ENCODE data around the gene GXYLT2.

GRCh38 chr3:72887343-72887704 is 522 bp upstream of the GXYLT2 start:
- TF ChIP-seq POLR2A (IDR thresholded peaks at IDR 0.05; ENCODE audit: low read length) (no peak), GATA1 (IDR thresholded peaks at IDR 0.05; ENCODE audit: low read depth, low read length) (no peak)

Measured in erythroblast (primary cell).